ENCODE results near the gene TMEM127. TPM values are rescaled to one million over a fixed set of nuclear protein-coding genes. Genes with fewer than 3 reads are reported as not detected.

The TMEM127 gene
- total and polyA plus RNA-seq, 9 donors = 26.9 to 55.1 (median 46.3) TPM

DNA sequence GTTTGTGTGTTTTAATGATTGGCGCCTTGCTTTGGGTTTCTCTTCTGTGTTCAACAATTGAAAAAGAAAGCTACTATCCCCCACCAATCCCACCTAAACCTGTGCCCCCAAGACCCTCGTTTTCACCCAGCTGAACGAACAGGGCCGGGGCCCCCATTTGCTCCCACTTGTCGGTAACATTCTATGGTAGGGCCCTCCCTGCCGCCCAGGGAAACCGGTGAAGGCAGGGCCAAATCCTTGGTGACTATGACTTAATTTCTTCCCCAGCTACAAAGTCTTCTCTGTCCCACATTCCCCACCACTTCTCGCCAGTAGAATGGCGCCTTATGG lies 40.1 kb upstream of the TMEM127 start:
- H3K9me3 ChIP-seq = no peaks in the 10 kb centered on the region
- H3K4me1 ChIP-seq (ENCODE audit: insufficient read depth) = peaks cover 8% of the 10 kb centered on the region
- intact Hi-C loops (cut with DNase I) = loop anchor here in 2 of 4 donors (2.0 kb wide), 2 partner anchors 39 to 201 kb away; partner anchors contain the start of gene CIAO1 (in 1 of the 2)
- WGBS, 3 donors = 12 to 23% (median 14%) methylated on average over 9 of the region's 9 CpGs
- peak overlapping the region; percentile 71 for H3K4me3 ChIP-seq
- no peaks in the 10 kb centered on the region for H3K27me3 ChIP-seq
- no peak for TF ChIP-seq POLR2A (IDR thresholded peaks at IDR 0.05)
- TF ChIP-seq, protein P1, sequence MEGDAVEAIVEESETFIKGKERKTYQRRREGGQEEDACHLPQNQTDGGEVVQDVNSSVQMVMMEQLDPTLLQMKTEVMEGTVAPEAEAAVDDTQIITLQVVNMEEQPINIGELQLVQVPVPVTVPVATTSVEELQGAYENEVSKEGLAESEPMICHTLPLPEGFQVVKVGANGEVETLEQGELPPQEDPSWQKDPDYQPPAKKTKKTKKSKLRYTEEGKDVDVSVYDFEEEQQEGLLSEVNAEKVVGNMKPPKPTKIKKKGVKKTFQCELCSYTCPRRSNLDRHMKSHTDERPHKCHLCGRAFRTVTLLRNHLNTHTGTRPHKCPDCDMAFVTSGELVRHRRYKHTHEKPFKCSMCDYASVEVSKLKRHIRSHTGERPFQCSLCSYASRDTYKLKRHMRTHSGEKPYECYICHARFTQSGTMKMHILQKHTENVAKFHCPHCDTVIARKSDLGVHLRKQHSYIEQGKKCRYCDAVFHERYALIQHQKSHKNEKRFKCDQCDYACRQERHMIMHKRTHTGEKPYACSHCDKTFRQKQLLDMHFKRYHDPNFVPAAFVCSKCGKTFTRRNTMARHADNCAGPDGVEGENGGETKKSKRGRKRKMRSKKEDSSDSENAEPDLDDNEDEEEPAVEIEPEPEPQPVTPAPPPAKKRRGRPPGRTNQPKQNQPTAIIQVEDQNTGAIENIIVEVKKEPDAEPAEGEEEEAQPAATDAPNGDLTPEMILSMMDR (IDR thresholded peaks at IDR 0.05) = no peak
- TF ChIP-seq EP300 (IDR thresholded peaks at IDR 0.05) = no peak
- DNase-seq = no peak
- peak overlapping the region in 1 of 2 donors; percentile 70 for H3K27ac ChIP-seq
- no peaks in the 10 kb centered on the region for H3K36me3 ChIP-seq

- H3K9me3 ChIP-seq = no peaks in the 10 kb centered on the region
- H3K4me3 ChIP-seq = peak within 1 kb of the TSS; percentile 71
- H3K27ac ChIP-seq = peak within 1 kb of the TSS in 1 of 2 donors; percentile 70
- 0 to 1% (median 1%) methylated on average over 58 to 61 of the region's 61 CpGs for WGBS, 3 donors
- TF ChIP-seq POLR2A (IDR thresholded peaks at IDR 0.05) (peak; percentile 82), EP300 (IDR thresholded peaks at IDR 0.05) (no peak)
- TF ChIP-seq, protein P1 (IDR thresholded peaks at IDR 0.05) = peak in 1 of 3 donors; percentile 6
- peak; percentile 81 to 91 (median 85) for DNase-seq
- intact Hi-C loops (cut with DNase I) = loop anchor here in 1 of 4 donors (2.0 kb wide), 1 partner anchor 39 kb away; the partner anchor contains the start of gene CIAO1
- no peaks in the 10 kb centered on the region for H3K36me3 ChIP-seq
- peaks cover 8% of the 10 kb centered on the region for H3K4me1 ChIP-seq (ENCODE audit: insufficient read depth)
- H3K27me3 ChIP-seq = no peaks in the 10 kb centered on the region
Observed at GRCh38 chr2:96305091-96305978, 39.5 kb upstream of the TMEM127 start, which contains the start of gene SNRNP200. TSS of gene SNRNP200 (minus strand) at chr2:96305546. CDS start at chr2:96305437, 109 bp downstream.

- Histone ChIP-seq H3K27me3 (no peaks in the 10 kb centered on the region), H3K4me3 (peak overlapping the region; percentile 71), H3K27ac (peak overlapping the region in 1 of 2 donors; percentile 70), H3K36me3 (no peaks in the 10 kb centered on the region), H3K4me1 (ENCODE audit: insufficient read depth) (peaks cover 8% of the 10 kb centered on the region), H3K9me3 (no peaks in the 10 kb centered on the region)
- TF ChIP-seq EP300 (IDR thresholded peaks at IDR 0.05) (no peak), POLR2A (IDR thresholded peaks at IDR 0.05) (no peak)
- TF ChIP-seq, protein P1 (IDR thresholded peaks at IDR 0.05) = no peak
- WGBS, 3 donors = 51 to 59% (median 56%) methylated on average over 11 of the region's 11 CpGs
- no peak for DNase-seq
- intact Hi-C loops (cut with DNase I) = loop anchor here in 1 of 4 donors (2.0 kb wide), 1 partner anchor 38 kb away; the partner anchor contains the start of gene CIAO1
Observed at GRCh38 chr2:96304606-96305005, 38.8 kb upstream of the TMEM127 start.

GRCh38 chr2:96301865-96302264 lies 36.1 kb upstream of the TMEM127 start:
- intact Hi-C loops (cut with DNase I) = no loop called here
- H3K36me3 ChIP-seq = no peaks in the 10 kb centered on the region

More at GRCh38 chr2:96301865-96302264, 36.1 kb upstream of the TMEM127 start:
- no peaks in the 10 kb centered on the region for H3K27me3 ChIP-seq
- no peak overlapping the region for H3K27ac ChIP-seq
- no peak for DNase-seq
- 52 to 74% (median 61%) methylated on average over 1 of the region's 1 CpG for WGBS, 3 donors
- H3K9me3 ChIP-seq = no peaks in the 10 kb centered on the region
- H3K4me3 ChIP-seq = no peak overlapping the region
- TF ChIP-seq, protein P1 (IDR thresholded peaks at IDR 0.05) = no peak
- TF ChIP-seq POLR2A (IDR thresholded peaks at IDR 0.05) = no peak
- TF ChIP-seq EP300 (IDR thresholded peaks at IDR 0.05) = no peak
- peaks cover 8% of the 10 kb centered on the region for H3K4me1 ChIP-seq (ENCODE audit: insufficient read depth)

All from ovary (tissue), 9 donors.